A673 (cell line): ENCODE measurements around the gene ARMH3.

Experiments used
- CTCF ChIP-seq: fragments of 300-800, 200-600 bp; sonication (generic); conservative IDR thresholded peaks from 2 replicates; pipeline ENCODE4 v1.5.1; 2017; ENCODE audit warnings: low read depth, mild to moderate bottlenecking, antibody characterized with exemption, low read length, moderate library complexity, mixed read lengths
- EZH2 ChIP-seq: fragments of 200-600 bp; sonication (generic); IDR thresholded peaks from 2 replicates; pipeline ENCODE4 v1.6.1; 2017; ENCODE audit warnings: borderline replicate concordance, low read depth, mild to moderate bottlenecking, mixed read lengths, antibody characterized with exemption, low read length; ENCODE audit not compliant: poor library complexity, severe bottlenecking

DNA sequence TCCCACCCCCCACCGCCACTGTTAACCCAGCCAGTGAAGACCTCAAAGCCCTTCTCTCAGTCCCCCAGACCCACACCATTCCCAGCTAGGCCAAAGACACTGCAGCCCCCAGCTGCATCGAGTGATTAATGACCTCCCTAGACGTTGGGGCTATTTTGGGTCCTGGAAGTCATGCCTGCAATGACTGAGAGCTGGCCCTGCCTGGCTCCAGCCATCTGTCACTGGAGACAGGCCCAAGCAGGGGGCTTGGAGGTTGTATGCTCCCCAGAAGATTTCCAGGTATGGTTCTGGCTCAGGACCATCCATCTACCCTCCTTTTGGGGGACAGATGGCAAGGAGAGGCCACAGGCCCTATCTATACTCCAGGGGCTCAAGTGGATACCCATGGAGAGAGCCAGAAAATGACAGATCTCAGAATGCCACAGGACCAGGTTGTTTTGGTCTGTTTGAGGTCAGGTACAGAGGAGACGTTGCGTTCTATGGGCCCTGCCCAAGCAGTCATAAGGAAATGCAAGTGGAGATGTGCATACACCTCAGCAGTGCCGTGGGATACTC lies 217.5 kb downstream of the ARMH3 start:
- TF ChIP-seq CTCF = no peak
- TF ChIP-seq EZH2 = no peak
